ENCODE results near the gene PTMS. TPM values are rescaled to one million over a fixed set of nuclear protein-coding genes. Genes with fewer than 3 reads are reported as not detected.

Gene PTMS
- total and polyA plus RNA-seq, 2 of the 13 experiments (the other 11 are each of a cell fraction or from before 2014, with no cell fraction given), result 40.5 to 82.4 TPM

DNA sequence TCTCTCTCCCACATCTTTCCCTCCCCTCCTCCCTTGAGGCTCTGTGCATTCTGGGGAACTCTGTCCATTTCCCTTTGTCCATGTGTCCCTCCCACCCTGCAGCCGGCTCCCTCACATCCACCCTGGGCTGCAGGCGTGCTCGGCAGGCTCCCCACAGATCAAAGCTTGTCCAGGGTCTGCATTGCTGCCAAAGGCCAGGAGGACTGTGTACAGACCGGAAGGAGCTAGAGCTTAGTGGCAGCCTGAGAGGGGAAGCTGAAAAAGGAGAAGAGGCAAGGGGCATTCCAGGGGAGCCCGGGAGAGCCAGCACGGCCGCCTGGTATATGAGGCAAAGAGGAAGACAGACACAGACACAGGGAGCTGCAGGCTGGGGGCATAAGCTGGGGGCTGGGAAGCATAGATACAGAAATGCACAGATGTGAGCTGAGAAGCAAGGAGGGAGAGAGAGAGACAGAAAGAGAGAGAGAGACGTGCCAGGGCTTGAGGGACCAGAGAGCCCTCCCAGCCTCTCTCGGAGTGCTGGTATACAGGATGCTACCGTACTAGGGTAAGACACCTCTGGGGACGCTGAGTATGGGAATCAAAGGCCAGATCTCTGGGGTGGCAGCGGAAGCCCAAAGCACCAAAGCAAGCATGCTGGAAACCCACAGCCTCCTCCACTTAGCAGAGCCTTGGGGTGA, 26.5 kb downstream of the PTMS start (continued):
- TF ChIP-seq, protein P1, sequence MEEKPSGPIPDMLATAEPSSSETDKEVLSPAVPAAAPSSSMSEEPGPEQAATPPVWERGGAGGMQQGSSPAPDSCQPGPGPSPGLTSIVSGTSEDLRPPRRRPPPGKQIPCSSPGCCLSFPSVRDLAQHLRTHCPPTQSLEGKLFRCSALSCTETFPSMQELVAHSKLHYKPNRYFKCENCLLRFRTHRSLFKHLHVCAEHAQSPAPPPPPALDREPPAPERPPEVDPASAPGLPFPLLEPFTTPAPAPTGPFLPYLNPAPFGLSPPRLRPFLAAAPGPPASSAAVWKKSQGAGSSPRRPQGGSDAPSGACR (CRISPR knock-in tag; IDR thresholded peaks at IDR 0.05), result no peak
- TF ChIP-seq TSC22D2 (CRISPR knock-in tag; IDR thresholded peaks at IDR 0.05; ENCODE audit: borderline replicate concordance) (peak; percentile 79; the same call in 1 of the 2 replicates), NCOR1 (IDR thresholded peaks at IDR 0.05; ENCODE audit: borderline replicate concordance, low read length) (peak; percentile 51; the same call in 1 of the 2 replicates), SSRP1 (CRISPR knock-in tag; IDR thresholded peaks at IDR 0.05) (no peak), SETDB1 (CRISPR knock-in tag; IDR thresholded peaks at IDR 0.05; ENCODE audit: borderline replicate concordance) (no peak), ZFP36 (IDR thresholded peaks at IDR 0.05; ENCODE audit: borderline replicate concordance, low read depth, low read length, partially characterized antibody) (no peak), ZNF616 (CRISPR knock-in tag; IDR thresholded peaks at IDR 0.05; ENCODE audit: low read depth) (no peak), ZNF292 (CRISPR knock-in tag; IDR thresholded peaks at IDR 0.05; ENCODE audit: borderline replicate concordance, low read depth) (peak; percentile 100), ZNF383 (CRISPR knock-in tag; IDR thresholded peaks at IDR 0.05; ENCODE audit: borderline replicate concordance) (no peak), ZSCAN12 (CRISPR knock-in tag; IDR thresholded peaks at IDR 0.05) (no peak), GLI4 (CRISPR knock-in tag; IDR thresholded peaks at IDR 0.05; ENCODE audit: borderline replicate concordance) (no peak), SOX13 (IDR thresholded peaks at IDR 0.05) (no peak), SOX13 (CRISPR knock-in tag; conservative IDR thresholded peaks at IDR 0.05 in 1 of 2, IDR thresholded peaks at IDR 0.05 in 1 of 2) (peak in 1 of 2 experiments; percentile 86; a peak in 2 of 4 replicates), KLF13 (CRISPR knock-in tag; IDR thresholded peaks at IDR 0.05) (no peak), STAG1 (CRISPR knock-in tag; IDR thresholded peaks at IDR 0.05) (no peak), HIVEP1 (CRISPR knock-in tag; IDR thresholded peaks at IDR 0.05) (peak; percentile 29; the same call in 1 of the 2 replicates), ZFP36L1 (CRISPR knock-in tag; IDR thresholded peaks at IDR 0.05) (peak; percentile 94), ETV5 (CRISPR knock-in tag; IDR thresholded peaks at IDR 0.05; ENCODE audit: borderline replicate concordance) (peak; percentile 98), ONECUT2 (CRISPR knock-in tag; IDR thresholded peaks at IDR 0.05) (no peak), NFYB (CRISPR knock-in tag; IDR thresholded peaks at IDR 0.05) (no peak), HMG20B (CRISPR knock-in tag; conservative IDR thresholded peaks at IDR 0.05) (no peak)
- TF ChIP-seq, protein P2, sequence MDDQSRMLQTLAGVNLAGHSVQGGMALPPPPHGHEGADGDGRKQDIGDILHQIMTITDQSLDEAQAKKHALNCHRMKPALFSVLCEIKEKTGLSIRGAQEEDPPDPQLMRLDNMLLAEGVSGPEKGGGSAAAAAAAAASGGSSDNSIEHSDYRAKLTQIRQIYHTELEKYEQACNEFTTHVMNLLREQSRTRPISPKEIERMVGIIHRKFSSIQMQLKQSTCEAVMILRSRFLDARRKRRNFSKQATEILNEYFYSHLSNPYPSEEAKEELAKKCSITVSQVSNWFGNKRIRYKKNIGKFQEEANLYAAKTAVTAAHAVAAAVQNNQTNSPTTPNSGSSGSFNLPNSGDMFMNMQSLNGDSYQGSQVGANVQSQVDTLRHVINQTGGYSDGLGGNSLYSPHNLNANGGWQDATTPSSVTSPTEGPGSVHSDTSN (CRISPR knock-in tag; IDR thresholded peaks at IDR 0.05; ENCODE audit: borderline replicate concordance), result no peak
- TF ChIP-seq, protein P3, sequence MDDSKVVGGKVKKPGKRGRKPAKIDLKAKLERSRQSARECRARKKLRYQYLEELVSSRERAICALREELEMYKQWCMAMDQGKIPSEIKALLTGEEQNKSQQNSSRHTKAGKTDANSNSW (CRISPR knock-in tag; IDR thresholded peaks at IDR 0.05; ENCODE audit: borderline replicate concordance), result no peak
- TF ChIP-seq, protein P4, sequence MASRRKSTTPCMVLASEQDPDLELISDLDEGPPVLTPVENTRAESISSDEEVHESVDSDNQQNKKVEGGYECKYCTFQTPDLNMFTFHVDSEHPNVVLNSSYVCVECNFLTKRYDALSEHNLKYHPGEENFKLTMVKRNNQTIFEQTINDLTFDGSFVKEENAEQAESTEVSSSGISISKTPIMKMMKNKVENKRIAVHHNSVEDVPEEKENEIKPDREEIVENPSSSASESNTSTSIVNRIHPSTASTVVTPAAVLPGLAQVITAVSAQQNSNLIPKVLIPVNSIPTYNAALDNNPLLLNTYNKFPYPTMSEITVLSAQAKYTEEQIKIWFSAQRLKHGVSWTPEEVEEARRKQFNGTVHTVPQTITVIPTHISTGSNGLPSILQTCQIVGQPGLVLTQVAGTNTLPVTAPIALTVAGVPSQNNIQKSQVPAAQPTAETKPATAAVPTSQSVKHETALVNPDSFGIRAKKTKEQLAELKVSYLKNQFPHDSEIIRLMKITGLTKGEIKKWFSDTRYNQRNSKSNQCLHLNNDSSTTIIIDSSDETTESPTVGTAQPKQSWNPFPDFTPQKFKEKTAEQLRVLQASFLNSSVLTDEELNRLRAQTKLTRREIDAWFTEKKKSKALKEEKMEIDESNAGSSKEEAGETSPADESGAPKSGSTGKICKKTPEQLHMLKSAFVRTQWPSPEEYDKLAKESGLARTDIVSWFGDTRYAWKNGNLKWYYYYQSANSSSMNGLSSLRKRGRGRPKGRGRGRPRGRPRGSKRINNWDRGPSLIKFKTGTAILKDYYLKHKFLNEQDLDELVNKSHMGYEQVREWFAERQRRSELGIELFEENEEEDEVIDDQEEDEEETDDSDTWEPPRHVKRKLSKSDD (CRISPR knock-in tag; IDR thresholded peaks at IDR 0.05; ENCODE audit: low read depth), result no peak
- TF ChIP-seq, protein P5, sequence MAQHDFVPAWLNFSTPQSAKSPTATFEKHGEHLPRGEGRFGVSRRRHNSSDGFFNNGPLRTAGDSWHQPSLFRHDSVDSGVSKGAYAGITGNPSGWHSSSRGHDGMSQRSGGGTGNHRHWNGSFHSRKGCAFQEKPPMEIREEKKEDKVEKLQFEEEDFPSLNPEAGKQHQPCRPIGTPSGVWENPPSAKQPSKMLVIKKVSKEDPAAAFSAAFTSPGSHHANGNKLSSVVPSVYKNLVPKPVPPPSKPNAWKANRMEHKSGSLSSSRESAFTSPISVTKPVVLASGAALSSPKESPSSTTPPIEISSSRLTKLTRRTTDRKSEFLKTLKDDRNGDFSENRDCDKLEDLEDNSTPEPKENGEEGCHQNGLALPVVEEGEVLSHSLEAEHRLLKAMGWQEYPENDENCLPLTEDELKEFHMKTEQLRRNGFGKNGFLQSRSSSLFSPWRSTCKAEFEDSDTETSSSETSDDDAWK (CRISPR knock-in tag; IDR thresholded peaks at IDR 0.05), result no peak

Data from HepG2 (cell line).